Measurements from ENCODE around the gene SARS2. TPM values are rescaled to one million over a fixed set of nuclear protein-coding genes. Genes with fewer than 3 reads are reported as not detected.
"Not testable (repeated sequence)": the region's sequence is repeated elsewhere in the genome, so short reads cannot be mapped to it uniquely, and the experiment has no call there.

Gene SARS2
- total RNA-seq, 1 experiment from 2014 or later: 17.3 TPM

DNA sequence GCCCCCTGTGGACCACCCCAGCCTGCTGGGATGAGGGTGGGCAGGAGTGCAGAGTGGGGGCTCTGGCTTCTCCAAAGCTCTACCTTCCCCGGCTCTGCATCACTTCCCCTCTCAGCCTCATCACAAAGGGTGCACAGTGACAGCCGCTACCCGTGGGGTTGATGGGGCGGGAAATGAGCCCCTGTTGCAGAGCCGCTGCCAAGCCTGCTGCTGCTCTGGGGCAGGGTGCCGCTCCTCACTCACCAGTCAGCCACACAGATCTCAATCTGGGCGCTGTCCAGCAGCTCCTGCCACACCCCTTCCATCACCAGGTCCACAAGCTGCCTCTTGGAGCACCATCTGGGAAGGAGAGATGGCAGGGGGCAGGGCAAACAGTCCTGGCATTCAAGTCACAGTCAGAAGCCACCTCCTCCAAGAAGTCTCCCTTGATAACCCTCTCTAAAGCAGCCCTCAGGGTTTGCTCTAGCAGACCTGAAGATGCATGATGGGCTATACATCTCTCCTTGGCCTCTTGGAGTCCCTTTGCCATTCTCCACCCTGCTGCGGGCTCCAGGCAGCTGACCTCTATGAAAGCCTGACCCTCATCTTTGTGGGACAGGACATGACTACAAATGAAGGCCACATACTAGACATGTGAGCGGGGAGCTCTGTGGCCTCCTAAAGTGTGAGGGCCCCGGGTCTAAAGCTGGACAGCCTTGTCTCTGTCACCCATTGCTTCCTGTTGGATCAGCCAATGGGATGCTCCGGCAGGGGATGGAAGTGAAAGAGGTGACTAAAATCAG is 15.9 kb upstream of the SARS2 start:
- no peak for DNase-seq (ENCODE audit: low read depth)

DNA sequence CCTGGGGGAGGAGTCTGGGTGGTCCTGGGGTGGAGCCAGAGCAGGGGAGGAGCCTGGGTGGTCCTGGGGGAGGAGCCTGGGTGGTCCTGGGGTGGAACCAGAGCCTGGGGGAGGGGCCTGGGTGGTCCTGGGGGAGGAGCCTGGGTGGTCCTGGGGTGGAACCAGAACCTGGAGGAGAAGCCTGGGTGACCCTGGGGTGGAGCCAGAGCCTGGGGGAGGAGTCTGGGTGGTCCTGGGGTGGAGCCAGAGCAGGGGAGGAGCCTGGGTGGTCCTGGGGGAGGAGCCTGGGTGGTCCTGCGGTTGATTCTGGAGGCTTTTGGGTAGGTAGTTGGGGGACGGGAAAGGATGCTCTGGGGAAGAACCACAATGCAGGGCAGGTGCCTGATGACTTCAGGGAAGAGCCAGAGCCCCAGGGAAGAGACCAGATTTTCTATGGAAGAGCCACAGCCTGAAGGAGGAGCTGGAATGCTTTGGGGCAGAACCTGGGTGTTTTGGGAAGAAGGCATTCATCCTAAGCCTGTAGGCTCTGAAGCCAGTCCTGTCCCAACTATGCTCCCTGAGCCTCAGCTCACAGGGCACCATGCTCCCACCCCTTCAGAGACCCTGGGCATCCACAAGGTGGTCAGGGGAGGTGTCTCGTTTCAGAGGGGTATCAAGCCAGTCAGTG is 15.1 kb upstream of the SARS2 start:
- DNase-seq (ENCODE audit: low read depth): no peak

DNA sequence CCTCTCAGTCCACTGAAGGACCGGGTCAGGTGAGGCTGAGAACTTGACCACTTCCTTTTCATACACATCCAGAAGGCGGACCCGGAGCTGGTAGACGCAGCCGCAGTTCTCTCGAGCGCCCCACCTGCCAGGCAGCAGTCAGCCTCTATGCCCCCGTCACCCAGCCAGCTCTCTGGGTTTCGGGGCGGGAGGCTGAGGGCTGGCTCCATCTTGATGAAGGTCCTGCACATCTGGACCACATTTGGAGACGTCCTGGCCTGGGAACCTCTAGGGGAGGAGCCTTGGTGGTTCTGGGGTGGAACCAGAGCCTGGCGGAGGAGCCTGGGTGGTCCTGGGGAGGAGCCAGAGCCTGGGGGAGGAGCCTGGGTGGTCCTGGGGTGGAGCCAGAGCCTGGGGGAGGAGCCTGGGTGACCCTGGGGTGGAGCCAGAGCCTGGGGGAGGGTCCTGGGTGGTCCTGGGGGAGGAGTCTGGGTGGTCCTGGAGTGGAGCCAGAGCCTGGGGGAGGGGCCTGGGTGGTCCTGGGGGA is 14.5 kb upstream of the SARS2 start:
- DNase-seq (ENCODE audit: low read depth): no peak

DNA sequence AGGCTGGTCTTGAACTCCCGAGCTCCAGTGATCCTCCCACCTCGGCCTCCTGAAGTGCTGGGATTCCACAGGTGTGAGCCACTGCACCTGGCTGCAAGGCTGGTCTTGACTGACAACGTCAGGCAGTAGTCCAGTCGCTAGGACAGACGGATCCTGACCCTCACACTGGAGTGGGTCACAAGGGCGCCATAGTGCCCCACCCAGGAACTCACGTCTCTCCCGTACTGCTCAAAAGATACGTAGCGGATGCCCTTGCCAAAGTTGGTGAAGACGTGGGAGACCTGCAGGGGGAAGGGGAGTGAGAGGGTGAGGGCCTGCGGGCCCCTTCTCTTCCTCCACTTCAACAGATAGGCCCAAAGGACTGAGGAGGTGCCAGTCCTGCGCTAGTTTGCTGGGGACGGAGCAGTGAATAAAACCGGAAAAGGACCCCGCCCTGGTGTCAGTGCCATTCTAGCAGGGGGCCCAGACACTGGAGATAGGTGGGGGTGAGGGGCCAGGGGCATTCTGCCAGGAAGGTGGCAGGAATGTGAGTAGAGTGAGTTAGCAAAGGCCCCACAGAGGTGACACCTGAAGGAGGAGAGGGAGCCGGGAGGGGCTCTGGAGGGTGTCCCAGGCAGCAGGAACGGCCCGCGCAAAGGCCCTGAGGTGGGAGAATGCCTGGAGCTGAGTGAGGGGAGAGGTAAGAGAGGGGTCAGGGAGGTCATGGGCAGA is 12.1 kb upstream of the SARS2 start:
- DNase-seq (ENCODE audit: low read depth): no peak

DNA sequence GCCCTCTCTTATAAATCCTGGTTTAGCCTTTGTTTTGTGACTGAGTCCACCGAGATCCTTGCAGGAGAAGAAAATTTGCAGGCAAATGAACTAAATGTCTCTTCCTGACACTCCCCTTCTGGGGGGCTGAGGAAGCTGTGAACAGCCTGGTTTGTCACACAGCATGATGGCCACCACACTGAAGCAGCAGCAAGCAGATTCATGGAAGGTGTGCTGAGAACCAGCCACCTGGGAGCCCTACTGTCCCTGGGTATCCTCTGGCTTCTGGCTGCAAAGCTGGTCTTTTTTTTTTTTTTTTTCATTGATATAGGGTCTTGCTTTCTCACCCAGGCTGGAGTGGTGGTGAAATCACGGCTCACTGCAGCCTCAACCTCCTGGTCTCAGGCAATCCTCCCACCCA is 11.4 kb upstream of the SARS2 start:
- no peak for DNase-seq (ENCODE audit: low read depth)

DNA sequence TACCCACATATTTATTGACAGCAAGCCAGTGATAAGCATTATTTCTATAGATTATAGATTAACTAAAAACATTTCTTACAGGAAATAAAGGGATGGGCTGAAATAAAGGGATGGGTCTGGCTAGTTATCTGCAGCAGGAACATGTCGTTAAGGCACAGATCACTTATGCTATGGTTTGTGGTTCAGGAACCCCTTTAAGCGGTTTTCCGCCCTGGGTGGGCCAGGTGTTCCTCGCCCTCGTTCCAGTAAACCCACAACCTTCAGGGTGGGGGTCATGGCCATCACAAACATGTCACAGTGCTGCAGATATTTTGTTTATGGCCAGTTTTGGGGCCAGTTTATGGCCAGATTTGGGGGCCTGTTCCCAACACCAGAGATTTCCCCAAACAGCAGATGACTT is 10.9 kb upstream of the SARS2 start:
- not testable (repeated sequence) for DNase-seq (ENCODE audit: low read depth)

DNA sequence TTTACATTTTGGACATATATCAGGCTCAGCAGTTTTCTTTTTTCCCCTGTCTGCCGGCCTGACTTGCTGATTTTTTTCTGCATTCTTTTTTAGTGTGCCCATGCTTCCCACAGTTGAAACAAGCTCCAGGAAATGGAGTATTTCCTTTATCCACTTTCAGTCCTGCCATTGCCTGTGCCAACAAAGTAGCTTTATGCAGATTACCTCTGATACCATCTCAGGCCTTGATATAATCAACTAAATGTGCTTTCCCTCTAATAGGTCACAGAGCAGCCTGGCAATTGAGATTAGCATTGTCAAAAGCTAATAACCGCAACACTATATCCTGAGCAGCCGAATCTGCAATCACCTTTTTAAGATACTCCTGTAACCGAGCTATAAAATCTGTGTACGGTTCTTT is 9.4 kb upstream of the SARS2 start:
- DNase-seq (ENCODE audit: low read depth): no peak

DNA sequence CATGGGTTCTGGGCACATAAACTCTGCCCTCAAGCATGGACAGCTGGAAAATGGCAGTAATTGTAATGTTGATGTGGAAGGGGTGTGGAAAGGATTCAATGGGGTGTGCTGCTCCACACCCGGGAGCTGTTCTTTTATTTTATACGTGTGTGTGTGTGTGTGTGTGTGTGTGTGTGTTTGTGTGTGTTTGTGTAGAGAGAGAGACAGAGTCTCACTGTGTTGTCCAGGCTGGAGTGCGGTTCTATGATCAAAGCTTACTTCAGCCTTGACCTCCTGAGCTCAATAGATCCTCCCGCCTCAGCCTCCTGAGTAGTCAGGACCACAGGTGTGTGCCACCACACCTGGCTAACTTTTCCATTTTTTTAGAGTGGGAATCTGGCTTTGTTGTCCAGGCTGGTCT is 3.0 kb upstream of the SARS2 start:
- DNase-seq (ENCODE audit: low read depth): no peak

DNA sequence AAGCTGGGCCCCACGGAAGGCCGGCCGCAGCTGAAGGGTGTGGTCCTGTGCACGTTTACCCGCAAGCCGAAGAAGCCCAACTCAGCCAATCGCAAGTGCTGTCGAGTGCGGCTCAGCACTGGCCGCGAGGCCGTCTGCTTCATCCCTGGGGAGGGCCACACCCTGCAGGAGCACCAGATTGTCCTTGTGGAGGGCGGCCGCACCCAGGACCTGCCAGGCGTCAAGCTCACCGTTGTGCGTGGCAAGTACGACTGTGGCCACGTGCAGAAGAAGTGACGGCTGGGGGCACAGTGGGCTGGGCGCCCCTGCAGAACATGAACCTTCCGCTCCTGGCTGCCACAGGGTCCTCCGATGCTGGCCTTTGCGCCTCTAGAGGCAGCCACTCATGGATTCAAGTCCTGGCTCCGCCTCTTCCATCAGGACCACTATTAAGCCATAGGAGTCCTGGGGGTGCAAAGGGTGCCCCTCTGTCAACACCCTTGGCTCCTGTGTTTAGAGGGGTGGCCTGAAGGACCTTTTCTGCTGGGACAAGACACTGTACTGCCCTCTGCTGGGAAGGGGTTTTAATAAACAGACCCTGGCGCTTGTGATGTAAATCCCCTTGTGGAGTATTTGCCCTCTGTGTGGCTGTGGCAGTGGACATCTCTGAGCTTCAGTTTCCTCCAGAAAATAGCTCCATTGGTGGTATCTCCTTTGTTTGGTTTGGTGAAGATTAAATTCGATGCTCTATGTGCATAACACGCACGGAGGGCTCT is 2.0 kb upstream of the SARS2 start:
- peak; percentile 49 for DNase-seq (ENCODE audit: low read depth)

DNA sequence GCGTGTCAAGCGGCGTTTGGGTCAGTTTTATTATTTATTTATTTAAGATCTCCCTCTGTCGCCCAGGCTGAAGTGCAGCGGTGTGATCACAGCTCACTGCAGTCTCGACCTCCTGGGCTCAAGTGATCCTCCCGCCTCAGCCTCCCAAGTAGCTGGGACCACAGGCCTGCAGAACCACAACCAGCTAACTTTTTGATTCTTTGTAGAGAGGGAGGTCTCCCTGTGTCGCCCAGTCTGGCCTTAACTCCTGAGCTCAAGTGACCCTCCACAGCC is 894 bp upstream of the SARS2 start:
- no peak for DNase-seq (ENCODE audit: low read depth)

DNA sequence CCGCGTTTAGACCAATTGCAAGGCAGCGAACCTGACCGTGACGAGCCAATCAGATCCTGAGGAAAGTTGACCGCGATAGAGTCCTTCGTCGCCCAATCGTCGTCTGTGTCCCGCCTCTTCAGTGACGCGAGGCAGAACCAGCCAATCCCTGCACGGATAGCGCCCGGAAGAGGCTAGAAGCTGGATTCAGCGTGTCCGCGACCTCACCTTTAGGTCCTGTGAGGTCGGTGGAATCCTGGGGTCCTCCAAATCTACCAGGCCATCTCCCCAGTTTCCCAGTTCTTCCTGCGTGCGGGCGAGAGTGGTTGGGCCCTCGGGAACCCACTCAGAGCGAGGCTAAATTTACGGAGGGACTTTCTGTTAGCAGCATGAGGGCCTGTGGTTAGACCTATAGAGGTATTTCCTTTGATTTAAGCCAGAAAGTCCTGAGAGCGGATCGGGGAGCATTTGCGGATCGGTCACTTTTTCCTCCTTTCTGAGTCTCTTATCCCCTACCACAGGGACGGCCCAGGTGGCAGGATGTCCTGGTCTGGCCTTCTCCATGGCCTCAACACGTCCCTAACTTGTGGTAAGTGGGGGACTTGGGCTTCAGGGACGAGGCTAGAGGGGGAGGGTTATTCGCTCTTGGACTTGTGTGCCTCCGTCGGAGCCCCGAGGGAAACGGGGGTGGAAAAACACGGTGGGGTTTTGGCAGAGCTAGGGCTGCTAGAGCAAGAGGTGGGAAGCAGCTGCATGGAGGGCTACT is 385 bp upstream of the SARS2 start, which contains the start of gene MRPS12:
Gene MRPS12, plus strand, starts transcription at position 169 of the 745 bp plus-strand sequence. Its CDS starts 351 bp downstream, at position 520.
- DNase-seq (ENCODE audit: low read depth): peak; percentile 99

DNA sequence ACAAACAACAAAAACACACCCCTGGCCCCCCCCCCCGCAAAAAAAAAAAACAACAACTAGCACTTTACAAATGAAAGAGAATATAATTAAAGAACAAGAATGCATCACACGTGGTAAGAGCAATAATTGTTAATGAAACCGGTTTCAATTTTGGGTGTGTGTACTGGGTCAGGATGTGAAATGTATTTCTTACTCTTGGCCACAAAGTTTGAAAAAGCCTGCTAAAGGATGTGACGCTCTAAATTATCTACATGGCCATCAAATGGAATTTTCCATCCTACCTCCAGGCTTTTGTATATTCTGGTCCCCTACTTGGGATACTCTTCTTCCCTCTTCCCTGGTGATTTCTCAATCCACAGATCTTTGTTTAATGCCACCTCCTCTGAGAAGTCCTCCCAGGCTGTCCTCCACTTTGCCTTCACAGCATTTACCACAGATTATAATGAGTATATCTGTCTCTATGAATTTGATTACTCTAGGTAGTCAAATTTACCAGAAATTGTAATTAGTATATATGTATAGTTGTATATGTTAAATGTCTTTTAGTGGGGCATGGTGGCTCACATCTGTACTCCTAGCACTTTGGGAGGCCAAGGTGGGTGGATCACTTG is 2.1 kb downstream of the SARS2 start:
- no peak for DNase-seq (ENCODE audit: low read depth)

DNA sequence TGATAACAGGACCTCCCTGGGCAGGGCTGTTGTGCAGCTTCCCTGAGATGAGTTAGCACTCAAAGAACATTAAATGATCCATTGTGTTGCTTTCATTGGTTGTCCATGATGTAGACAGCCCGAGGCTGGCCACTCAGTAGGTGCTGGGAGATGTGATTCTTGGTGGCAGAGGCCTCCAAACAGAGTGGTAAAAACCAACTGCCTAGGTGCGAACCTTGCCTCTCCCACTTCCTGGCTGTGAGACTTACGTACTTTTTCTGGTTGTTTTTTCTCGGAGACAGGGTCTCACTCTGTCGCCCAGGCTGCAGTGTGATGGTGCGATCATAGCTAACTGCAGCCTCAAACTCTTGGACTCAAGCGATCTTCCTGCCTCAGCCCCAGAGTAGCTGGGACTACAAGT is 6.2 kb downstream of the SARS2 start:
- no peak for DNase-seq (ENCODE audit: low read depth)

DNA sequence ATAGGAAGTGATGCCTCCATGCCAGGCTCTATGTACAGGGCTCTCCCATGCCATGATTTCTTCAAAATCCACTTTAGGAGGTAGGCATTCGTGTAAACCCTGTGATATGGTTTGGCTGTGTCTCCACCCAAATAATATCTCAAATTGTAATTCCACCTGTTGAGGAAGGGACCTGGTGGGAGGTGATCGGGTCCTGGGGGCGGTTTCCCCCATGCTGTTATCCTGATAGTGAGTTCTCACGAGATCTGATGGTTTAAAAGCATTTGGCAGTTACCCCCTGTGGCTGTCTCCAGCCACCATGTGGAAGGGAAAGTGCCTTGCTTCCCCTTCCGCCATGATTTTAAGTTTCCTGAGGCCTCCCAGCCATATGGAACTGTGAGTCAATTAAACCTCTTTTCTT is 8.1 kb downstream of the SARS2 start:
- DNase-seq (ENCODE audit: low read depth): no peak

DNA sequence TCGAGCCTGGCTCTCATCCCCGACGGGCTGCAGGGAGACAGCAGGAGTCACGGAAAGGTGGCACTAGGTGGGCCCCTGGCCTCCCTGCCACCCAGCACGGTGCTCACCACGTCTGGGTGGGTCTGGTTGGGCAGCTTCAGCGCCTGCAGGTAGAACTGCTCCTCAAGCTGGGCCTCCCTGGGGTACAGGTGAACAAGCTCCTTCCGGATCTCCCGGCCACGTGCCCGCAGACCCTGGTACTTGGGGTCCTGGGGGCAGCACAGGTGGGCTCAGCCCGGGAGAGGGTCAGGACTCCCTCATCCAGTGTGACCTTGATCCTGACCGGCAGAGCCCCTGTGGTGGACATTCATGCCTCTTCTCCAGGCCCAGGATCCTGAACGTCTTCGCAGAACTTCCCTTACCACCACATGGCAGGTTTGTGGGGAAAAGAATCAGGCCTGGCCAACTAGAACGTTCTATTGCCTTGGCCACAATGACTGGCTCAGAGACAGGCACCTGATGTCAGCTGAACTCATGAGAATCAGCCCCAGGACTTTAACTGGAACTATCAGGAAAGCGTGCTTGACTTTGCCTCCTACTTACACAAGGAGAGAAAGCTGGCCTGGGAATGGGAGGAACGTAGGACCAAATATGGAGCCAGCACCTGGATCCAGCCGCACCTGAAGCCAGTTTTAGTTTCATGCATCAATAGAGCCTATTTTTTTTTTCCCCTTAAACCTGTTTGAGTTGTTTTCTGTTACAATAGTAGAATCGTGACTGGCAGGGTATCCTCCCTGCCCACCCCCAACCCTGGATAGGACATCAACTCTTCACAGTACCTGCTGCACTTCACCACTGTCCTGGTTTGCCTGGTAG is 8.9 kb downstream of the SARS2 start:
- no peak for DNase-seq (ENCODE audit: low read depth)

DNA sequence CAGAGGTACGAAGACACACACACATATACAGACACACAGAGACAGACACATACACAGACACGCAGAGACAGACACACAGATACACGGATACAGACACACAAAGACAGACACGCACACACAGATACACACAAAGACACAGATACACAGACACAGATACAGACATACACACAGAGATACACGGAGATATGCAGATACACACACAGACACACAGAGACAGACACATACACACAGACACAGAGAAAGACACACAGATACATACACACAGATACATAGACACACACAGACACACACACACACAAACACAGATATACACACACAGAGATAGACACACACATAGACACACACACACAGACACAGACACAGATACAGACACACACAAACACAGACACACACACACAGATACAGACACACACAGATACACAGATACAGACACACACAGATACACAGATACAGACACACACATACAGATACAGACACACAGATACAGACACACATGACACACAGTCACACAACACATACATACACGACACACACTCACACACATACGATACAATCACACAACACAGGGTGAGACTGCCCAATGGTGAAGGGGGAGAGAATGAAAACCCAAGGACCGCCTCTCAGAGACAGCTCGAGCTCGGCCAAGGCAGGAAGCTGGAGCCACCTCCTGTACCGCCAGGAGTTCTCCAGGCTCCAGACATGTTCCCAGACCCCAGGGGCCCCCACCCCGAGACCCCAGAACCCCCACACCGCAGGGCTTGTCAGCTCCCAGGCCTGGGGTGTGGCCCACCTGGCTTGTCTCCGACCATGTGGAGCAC is 9.8 kb downstream of the SARS2 start:
- no peak for DNase-seq (ENCODE audit: low read depth)

DNA sequence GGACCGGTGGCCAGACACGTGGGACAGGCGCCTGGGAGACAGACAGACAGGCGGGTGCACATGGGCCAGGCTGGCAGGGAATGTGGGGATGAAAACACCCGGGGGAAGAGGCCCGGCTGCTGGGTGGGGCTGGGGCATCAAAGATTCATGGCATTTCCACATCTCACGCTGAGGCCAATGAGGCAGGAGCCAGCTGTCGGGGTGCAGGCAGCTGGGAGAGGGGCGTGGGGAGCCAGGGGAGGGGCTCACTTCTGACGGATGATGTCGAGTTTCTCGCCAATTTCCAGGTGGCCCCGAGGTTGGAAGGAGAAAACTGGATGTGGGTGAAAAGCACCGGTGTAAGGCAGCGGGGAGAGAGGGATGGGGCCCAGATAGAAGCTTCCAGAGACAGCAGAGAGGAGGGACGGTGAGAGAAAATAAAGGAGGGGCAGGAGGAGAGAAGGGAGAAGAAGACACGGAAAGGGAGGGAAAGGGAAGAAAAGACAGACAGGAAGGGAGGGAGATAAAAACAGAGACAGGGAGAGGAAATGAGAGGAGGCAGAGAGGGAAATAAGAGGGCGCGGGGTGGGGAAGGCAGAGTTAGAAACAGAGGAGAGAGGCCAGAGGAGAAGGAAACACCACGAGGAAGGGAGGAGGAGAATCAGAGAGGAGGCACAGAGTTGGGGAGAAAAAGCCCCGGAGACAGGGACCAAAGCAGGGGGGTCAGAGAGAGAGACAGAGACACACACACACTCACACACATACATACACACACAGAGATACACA is 10.5 kb downstream of the SARS2 start:
- no peak for DNase-seq (ENCODE audit: low read depth)

DNA sequence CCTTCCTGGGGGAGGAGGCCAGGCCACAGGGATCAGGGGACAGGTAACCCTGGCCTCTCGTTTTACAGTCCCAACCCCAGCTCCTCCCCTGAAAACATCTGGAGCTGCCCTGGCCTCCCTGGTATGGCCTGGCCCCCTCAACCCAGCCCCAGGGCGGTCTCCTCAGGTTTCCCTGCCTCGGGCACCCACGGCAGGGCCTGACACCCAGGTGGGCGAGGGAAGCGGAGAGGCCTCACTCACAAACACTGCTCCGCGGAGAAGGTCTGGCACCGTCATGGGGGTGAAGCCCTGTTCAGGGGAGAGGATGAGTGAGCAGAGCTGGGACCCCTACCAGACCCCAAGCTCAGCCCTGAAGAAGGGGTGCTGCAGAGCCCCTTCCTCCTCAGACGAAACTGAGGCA is 12.0 kb downstream of the SARS2 start:
- DNase-seq (ENCODE audit: low read depth): no peak

Measured in RPMI7951 (cell line).